Measurements from ENCODE around the gene ERN1.

Gene ERN1

DNA sequence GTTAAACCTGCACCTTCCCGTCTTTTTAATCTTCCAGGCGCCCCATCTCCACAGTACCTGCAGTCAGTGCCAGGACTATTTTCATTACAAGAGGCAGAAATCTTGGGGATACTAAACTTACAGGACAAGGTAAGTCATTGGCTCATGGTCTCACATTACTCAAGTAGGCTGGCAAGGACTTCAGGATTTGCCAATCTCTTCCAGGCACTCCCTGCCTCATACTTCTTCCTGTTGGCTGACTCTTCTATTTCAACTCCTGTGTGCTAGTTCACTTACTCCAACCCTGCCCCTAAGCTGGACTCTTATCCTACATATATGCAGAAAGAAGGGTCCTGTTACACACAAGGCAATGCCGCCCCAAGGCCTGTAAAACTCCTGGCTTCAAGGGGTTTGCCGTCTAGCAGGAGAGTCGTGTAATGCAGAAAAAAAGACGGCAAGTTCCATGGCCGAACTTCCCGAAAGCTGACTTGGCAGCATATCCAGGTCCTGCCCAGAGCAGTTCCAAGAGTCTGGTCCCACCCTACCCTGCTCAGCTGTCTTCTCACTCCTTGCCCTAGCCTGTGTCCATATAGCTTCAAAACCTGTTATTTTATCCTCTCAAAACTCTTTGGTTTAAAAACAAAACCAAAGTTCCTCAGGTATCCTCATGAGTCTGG lies 14.8 kb downstream of the ERN1 start:
- in situ Hi-C loops (cut with MboI; ENCODE audit: low sequenced_read_pairs), result loop anchor here (5.0 kb wide), 1 partner anchor 43 kb away; no protein-coding TSS in a partner anchor

DNA sequence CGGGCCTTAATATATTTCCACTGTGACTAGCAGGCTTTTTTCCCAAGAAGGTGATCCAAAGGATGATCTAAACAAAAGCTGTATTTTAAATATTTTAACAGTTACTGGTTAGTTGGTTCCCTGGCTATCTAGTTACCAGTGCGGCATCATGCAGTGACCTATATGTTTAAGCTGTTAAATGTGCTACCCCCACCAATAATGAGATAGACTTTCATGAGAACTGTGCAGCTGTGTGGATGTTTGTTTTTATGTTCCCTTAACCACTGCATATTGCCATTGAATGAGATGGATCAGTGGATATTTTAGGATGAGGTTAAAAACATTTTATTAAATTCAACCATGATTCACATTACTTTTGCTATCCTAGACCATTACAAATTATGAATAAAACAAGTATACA lies 16.9 kb downstream of the ERN1 start:
- in situ Hi-C loops (cut with MboI; ENCODE audit: low sequenced_read_pairs), result no loop called here

DNA sequence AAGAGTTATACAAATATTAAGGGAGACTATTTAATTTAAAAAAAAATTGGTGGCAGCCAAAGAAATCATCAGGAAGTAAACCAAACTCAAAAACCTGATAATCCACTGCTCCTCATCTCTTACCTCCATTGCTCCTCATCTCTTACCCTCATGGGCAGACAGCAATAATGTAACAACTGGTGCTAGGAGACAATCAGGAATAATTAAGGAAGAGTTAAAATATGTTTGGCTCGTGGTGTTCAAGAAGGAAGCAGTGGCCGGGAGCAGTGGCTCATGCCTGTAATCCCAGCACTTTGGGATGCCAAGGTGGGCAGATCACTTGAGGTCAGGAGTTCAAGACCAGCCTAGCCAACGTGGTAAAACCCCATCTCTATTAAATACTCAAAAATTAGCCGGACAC lies 18.1 kb downstream of the ERN1 start:
- in situ Hi-C loops (cut with MboI; ENCODE audit: low sequenced_read_pairs), result no loop called here

DNA sequence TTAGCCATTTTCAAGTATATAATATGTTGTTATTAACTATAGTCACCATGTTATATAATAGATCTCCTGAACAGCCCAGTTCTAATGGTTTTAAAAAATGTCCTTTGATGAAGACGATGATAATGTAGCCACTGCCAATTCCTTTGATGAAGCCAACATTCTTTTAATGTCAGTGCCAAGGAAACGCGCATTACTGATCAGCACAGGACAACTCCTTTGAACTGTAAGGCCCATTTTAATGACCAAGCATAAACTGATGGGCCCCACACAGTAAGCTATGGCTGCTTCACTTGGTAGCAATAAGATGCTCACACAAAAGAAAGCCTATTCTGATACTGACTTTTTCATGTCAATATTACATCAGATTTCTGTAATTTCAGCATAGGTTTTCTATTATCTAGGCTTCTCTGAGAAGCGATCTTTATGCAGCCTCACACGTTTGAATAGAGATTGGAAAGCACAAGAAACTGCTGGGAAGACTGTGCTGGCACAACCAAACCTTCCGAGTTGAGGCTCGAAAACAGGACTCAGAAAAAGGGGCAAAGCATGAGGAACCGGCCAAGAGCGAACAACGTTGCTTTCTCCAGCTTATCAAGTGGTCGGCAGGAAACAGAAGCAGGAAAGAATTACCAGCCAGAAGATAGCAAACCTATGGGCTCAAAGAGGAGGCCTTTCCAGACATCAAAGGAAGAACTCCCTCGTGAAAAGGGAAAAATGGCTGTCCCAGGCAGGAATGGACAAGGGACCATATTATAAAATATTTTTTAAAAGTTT lies 19.4 kb downstream of the ERN1 start:
- in situ Hi-C loops (cut with MboI; ENCODE audit: low sequenced_read_pairs), result no loop called here

DNA sequence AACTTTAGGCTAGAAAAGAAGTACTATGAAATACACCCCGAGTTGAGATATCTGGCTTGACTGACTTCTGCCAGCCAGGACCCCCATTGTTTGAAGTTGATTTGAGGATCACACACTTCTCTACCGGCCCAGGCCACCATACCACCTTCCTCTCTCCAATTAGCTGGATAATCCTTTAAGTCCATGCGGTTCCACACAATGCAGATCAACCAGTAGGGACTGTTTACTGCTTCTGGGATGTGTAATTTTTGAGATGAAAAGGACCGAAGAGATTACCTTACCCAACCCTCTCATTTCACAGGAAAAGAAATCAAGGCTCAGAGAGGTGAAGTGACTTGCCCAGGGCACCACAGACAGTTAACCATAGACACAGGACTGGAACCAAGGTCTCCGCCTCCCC lies 20.5 kb downstream of the ERN1 start:
- in situ Hi-C loops (cut with MboI; ENCODE audit: low sequenced_read_pairs), result no loop called here

DNA sequence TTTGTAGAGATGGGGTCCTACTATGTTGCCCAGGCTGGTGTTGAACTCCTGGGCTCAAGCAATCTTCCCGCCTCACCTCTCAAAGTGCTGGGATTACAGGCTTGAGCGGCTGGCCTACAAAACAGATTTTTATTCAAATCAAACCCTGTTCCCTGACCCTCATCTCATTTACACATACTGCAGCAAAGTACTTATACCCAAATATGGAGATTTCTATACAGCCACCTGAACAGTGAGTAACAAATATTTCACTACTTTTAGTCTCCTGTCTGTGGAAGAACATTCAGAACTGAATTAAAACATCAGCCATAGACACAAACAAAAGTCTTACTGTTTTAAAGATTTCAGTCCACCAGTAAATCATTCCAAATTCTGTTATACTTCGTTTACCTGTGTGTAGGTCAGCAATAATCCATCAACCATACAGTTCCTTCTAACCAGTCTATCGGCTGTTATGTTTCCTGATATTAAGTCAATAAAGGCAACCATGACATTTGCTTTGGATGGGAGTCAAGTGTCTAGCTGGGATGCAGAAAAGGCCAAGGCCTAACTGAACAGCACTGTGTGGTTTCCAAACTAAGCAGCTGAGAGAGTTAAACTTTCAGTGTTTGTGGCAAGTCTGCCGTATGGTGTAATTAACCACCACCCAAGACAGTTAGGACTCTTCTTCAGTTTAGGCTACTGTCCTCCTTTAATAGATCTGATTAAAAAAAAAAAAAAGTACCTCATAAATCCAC lies 22.3 kb downstream of the ERN1 start:
- in situ Hi-C loops (cut with MboI; ENCODE audit: low sequenced_read_pairs), result no loop called here

DNA sequence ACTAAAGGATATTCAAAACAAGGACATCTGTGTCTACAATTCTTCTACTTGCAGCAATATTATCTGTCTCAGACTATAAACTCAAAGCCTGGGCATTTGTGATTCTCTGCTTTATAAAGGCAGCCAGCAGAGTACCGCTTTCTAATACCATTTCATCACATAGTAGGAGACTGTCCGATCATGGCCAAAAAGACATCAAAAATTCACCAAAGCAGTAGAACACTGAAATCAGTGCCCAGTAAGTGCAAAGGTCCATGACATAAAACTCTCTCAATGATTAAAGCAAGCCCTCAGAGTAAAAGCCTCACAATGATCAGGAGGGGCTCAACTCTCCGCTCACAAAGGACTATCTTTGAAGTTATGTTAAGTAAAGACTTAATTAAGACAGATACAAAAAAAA lies 23.0 kb downstream of the ERN1 start:
- in situ Hi-C loops (cut with MboI; ENCODE audit: low sequenced_read_pairs), result no loop called here

DNA sequence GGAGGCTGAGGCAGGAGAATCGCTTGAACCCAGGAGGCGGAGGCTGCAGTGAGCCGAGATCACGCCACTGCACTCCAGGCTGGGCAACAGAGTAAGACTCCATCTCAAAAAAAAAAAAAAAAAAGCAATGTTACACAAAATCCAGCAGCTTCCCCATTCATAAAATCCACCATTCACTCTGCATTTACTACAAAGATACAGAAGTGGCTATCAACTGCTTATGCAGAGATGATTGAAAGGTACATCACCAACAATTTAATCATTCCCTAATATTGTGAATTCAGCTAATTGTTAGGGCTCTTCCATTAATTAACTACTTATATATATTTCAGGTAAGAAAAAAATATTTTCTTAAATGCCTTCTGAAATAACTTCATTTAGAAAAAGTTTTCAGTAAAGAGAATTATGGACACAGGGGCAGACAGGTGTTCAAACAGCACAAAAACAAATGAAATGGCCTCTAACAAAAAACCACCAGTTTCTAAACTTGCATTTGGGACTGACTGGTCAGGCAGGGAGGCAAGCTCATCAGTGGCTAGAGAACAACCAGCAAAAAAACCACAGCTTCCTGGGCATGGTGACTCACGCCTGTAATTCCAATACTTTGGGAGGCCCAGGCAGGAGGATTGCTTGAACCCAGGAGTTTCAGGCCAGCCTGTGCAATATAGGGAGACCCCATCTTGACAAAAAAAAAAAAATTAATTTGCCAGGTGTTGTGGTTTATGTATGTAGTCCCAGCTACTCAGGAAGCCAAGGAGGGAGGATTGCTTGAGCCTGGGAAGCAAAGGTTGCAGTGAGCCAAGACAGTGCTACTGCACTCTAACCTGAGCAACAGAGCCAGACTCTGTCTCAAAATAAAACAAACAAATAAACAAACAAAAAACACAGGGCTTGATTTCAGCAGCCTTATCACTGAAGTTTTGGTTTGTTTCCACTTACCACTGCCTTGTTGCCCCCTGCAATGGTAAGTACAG lies 26.3 kb downstream of the ERN1 start:
- in situ Hi-C loops (cut with MboI; ENCODE audit: low sequenced_read_pairs), result no loop called here

DNA sequence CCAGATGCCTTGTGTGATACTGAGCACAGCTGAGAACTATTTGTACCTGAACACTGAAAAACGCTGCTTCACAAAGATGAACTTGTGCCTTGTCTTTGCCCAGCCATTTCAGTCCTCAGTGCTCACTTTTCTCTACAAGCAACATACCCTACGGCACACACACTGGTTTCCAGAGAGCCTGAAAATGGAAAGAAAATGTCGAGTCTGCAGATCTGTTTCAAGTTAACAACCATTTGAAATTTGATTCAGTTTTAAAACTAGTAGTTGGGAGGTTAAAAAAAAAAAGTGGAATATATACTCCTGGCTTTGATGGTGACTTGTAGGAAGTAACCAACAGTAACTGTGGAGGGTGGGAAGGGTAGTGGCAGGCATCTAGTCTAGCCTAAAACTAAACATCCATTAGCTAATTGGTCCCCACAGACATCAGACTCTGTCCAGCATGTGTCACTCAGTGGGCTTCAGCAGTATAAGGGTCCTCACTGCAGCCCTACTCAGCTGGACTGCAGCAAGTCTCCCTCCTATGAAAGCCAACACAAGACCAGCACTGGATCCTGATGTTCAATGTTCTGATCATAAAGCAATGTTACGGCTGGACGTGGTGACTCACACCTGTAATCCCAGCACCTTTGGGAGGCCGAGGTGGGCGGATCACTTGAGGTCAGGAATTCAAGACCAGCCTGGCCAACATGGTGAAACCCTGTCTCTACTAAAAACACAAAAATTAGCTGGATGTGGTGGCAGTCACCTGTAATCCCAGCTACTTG lies 27.1 kb downstream of the ERN1 start:
- in situ Hi-C loops (cut with MboI; ENCODE audit: low sequenced_read_pairs), result no loop called here

DNA sequence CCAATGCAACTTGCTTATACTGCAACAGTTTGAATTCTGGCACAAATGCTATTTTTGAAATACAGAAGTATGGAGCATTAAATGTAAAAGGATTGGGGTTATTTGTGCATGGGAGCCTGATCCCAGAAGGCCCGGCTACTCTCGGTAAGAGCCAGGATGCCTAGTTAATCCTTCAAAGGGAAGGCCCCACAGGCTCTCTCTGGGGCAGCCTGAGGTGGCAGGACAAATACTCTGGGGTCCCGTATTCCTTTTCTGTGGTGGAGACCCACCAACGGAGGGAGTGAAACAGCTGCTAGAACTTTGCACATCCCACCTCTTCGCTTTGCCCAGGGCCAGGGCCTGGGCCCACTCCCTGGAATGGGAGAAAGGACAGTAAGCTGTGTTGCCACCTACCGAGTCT lies 30.4 kb downstream of the ERN1 start:
- in situ Hi-C loops (cut with MboI; ENCODE audit: low sequenced_read_pairs), result no loop called here

DNA sequence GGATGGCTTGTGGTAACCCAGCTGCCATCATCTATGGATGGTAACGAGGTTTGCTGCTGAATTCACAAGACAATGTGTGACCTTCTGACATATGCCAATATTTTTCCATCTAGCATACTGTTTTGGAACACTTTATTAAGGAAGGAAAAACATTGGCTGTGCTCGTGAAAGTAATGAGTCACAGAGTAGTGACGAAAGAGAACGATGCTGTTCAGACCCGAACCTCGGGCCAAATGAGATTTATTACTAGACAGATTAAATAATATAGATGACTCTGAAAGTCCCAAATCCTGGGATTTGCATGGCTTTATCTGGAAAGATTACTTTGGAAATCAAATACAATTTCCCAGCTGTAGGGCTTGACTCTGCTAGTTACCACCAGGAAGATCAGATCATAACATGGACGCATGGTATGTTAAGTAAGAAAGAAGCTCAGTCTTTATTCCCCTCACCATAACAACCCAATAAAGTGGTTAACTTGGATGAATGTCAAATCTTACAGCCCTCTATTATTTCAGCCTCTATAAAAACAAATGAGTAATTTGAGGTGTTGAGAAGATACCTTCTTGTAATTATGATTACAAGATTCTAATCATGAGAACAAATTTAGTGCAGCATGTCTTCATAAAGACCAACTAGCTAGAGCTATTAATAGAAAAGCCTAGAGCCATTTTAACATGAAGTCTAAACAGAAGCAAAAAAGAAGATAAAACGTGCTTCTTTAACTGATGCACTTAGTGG lies 32.6 kb downstream of the ERN1 start:
- in situ Hi-C loops (cut with MboI; ENCODE audit: low sequenced_read_pairs), result no loop called here

DNA sequence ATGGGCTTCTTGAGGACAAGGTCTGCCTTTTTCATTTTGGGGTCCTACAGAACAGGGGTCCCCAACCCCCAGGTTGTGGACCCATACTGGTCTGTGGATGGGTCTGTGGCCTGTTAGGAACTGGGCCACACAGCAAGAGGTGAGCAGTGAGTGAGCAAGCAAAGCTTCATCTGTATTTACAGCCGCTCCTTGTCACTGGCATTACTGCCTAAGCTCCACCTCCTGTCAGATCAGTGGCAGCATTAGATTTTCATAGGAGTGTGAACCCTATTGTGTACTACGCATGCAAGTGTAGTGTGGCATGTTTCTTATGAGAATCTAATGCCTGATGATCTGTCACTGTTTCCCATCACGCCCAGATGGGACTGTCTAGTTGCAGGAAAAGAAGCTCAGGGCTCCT lies 33.9 kb downstream of the ERN1 start:
- in situ Hi-C loops (cut with MboI; ENCODE audit: low sequenced_read_pairs), result no loop called here

DNA sequence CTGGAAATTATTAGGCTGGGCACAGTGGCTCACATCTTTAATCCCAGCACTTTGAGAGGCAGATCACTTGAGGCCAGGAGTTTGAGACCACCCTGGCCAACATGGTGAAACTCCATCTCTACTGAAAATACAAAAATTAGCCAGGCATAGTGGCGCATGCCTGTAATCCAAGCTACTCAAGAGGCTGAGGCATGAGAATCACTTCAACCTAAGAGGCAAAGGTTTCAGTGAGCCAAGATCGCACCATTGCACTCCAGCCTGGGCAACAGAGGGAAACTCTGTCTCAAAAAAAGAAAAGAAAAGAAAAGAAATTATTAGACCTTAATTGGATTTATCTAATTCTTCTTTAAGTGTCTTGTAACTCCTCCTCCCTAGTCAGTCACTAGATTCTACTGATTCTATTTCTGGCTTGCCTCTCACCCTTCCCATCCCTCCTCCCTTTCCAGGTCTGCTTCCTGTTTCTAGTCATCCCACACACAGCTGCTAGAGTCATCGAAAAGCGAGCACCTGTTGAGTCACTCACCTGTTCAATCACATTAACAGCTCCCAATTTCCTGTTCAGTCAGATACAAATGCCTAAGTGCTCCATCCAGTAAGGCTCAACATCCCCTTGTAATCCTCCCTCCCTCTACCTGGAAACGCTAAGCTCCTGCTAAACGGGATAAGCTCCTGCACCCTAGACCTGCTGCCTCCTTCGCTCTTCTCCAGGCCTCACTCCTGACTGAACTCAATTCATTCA lies 34.6 kb downstream of the ERN1 start:
- in situ Hi-C loops (cut with MboI; ENCODE audit: low sequenced_read_pairs), result no loop called here

DNA sequence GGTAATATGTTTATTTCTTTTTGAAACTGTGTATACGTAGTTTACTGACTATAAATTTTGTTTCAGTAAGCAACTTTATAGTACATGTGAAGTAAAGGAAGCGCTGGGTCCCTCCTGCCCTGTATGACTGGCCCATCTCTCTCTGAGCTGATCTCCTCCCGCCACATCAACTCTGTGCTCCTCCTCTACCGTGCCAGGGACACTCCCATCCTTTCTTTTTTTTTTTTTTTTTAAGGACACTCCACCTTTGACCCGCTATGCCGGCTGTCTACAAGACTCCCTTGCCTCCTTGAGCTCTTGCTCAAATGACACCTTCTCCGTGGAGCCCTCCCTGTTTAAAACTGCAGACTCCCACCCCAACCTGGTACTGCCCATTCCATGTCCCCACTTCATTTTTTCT lies 35.5 kb downstream of the ERN1 start:
- in situ Hi-C loops (cut with MboI; ENCODE audit: low sequenced_read_pairs), result no loop called here

DNA sequence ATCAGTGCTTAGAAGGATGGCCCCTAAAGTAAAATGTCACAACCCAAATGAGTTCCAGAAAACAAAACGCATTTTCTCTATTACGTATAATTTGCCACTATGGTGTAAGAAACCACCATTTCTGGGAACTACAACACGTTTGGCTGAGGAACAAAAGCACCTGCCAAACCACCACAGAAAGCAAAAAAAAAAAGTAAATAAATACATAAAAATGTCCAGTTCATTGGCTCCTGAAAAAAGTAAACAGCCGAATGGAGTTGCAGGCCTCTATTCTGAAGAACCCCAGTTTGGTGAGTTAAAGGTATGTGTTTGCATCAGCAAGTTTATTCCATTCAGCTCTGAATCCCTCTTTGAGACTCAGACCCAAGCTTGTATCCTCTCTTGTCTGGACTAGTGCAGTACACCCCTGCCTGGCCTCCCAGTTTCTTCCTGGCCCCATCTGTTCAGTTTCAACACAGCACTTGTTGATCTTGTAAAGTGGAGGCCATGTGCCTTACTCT lies 36.9 kb downstream of the ERN1 start:
- in situ Hi-C loops (cut with MboI; ENCODE audit: low sequenced_read_pairs), result no loop called here

DNA sequence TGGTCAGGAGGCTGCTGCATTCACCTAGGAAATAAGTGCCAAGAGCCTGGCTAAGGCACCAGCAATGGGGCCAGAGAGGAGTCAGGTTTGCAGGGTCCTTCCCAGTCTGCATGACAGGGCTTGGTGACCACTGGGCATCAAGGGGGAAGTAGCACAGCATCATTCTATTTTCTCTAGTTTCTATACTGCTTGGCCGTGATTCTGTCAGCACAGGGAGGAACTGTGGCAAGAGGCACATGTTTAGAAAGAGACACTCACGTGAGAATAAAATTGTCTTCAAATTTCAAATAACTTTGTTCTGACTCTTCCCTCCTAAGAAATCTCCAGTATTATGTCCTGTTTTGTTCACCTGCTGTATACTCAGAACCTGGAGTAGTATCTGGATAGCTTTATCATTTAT lies 37.8 kb downstream of the ERN1 start:
- in situ Hi-C loops (cut with MboI; ENCODE audit: low sequenced_read_pairs), result no loop called here

DNA sequence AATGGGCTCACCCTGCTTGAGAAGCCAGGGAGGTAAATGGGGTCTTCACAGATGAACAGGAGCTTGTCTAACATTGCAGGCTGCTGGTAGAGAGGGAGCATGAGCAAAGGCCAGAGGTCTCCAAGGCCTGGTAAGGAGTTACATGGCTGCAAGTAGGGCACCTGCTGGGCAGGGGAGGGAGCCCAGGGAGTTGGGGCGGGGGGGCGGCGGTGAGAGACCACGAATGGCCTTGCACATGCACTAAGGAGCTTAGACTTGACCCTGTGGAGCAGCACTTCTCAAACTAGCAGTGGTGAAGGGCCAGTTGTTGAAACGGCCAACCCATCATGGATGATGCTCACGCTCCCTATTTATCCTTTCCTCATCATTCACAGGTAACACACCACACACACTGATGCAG lies 38.4 kb downstream of the ERN1 start:
- in situ Hi-C loops (cut with MboI; ENCODE audit: low sequenced_read_pairs), result no loop called here

DNA sequence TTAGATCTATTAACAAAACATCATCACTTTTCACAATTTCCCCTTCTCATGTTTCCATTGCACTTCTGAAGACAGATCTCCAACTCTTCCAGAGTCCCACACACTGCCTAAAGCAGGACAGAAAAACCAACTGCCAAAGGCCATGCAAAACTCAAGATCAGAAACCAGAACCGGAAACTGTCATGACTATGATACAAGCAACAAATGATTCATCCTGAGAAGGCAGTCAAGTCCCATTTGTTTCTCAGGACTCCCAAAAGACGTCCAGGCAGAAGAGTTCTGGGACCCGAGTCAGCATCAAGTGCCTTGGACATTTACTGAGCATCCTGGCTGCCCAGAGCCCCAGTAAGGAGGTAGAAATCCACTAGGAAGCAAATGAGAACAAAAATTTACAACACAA lies 38.8 kb downstream of the ERN1 start:
- in situ Hi-C loops (cut with MboI; ENCODE audit: low sequenced_read_pairs), result no loop called here

DNA sequence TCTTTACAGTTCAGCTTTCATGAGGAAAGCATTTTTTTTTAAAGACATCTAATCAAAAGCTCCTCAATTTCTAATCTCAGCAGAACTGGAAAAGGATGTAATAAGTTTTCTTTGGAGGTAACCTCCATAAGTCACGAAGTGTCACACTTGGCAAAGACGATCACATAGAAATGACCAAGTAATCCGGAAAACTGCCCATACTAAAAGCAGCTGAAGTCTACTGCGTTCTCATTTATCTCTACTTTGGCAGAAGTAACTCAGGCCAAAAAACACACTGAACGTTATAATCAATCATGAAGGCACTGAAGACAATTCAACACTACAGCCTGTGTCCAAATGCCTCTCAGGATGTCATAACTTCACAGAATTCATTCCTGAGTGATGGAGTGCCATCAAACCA lies 39.8 kb downstream of the ERN1 start:
- in situ Hi-C loops (cut with MboI; ENCODE audit: low sequenced_read_pairs), result no loop called here
